Fibroblast of skin of left biceps (primary cell): Measurements from ENCODE around the gene GON4L.
"Not testable (repeated sequence)": the region's sequence is repeated elsewhere in the genome, so short reads cannot be mapped to it uniquely, and the experiment has no call there.

Experiments used
- DNase-seq, 2 experiments: peaks; one replicate each; pipeline ENCODE4 v3.0.0-alpha.2; 2013; ENCODE audit warnings: low read depth in 2 of 2

Gene GON4L

GRCh38 chr1:155877945-155878344, 20.9 kb upstream of the GON4L start:
- no peak for DNase-seq

- no peak for DNase-seq
Measured at GRCh38 chr1:155873860-155874259, 16.8 kb upstream of the GON4L start.

- no peak for DNase-seq
Measured at GRCh38 chr1:155872527-155872926, 15.5 kb upstream of the GON4L start.

DNA sequence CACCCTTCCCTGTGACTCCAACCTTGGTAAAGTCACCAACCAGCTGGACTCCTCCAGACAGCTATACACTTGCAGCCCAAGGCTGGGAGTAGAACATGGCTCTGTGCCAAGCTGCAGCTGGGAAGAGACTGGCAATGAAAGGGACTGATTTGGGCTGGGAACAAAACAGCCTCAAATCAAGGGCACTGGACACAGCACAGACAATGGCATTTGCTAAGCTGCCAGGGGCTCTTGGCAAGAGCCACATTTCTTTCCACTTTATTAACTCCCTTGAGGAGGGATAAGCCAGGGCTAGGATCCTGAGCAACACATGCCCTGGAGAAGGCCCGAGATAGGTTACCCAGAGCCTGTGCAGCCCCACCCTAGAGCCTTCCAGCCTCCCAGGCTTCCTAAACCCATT, 14.4 kb upstream of the GON4L start:
- no peak for DNase-seq

- no peak for DNase-seq
Measured at GRCh38 chr1:155867766-155868165, 10.8 kb upstream of the GON4L start.

GRCh38 chr1:155864393-155864792, 7.4 kb upstream of the GON4L start:
- DNase-seq, result no peak

- DNase-seq, result no peak
Measured at GRCh38 chr1:155861896-155862295, 4.9 kb upstream of the GON4L start.

DNA sequence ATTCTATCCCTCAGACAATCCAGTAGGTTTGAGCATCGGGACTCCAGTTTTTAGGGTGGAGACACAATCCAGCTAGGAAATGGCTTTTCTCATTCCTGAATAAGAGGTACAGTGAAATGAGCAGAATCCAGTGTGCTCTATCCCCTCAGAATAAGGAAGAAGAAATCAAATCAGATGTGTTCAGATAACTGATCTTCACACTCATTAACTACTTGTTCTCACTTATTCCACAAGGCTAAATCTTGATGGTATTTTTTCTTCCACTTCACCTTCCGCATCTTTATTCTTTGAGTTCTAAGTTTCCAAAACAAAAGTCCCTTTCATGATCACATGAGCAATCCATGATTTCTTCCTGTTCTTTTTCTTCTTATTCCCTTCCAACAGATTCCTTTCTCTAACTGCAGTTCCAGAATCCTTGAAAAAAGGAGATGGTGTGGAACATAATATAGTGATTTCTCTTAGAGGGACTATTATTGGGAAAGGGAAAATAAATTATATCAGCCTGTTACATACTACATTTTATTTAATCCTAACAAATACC, 4.0 kb upstream of the GON4L start:
- DNase-seq, result no peak

GRCh38 chr1:155859881-155860871, 3.2 kb upstream of the GON4L start:
- DNase-seq, result peak; percentile 54 to 62

- DNase-seq, result peak; percentile 90 to 92
Measured at GRCh38 chr1:155859234-155859829, 2.3 kb upstream of the GON4L start, which contains the start of gene SYT11. Gene SYT11 (plus strand): TSS chr1:155859567. CDS start chr1:155859762, 195 bp downstream.

- DNase-seq, result peak in 1 of 2 experiments; percentile 8
Measured at GRCh38 chr1:155858800-155859233, 1.8 kb upstream of the GON4L start.

- DNase-seq, result no peak
Measured at GRCh38 chr1:155856257-155856974, 598 bp downstream of the GON4L start.

GRCh38 chr1:155850345-155850744, 6.7 kb downstream of the GON4L start:
- DNase-seq, result no peak

- DNase-seq, result no peak
Measured at GRCh38 chr1:155847823-155848529, 9.0 kb downstream of the GON4L start.

DNA sequence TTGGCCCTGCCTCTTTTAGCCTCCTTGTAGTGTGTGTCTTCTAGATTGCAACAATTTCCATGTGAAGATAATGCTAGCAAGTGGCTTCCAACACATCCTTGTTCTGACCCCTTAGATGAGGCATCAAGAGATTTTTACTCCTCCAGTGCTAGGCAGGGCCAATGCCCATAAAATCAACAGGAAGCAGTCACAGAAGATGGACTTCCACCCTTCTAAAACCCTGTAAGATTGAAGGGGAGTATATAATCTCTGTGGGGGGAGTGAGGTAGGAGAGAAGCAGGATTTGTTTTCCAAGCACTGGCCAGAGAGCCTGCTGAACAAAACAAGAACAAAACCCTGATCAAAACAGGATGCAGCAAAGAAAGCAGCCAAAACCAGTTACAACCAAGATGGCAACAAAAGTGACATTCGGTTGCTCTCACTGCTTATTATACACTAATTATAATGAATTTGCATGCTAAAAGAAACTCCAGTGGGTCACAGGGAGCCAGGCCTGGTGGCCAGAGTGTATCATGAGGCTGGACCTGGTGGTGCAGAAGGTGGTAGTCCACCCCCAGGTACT, 12.1 kb downstream of the GON4L start:
- no peak for DNase-seq

DNA sequence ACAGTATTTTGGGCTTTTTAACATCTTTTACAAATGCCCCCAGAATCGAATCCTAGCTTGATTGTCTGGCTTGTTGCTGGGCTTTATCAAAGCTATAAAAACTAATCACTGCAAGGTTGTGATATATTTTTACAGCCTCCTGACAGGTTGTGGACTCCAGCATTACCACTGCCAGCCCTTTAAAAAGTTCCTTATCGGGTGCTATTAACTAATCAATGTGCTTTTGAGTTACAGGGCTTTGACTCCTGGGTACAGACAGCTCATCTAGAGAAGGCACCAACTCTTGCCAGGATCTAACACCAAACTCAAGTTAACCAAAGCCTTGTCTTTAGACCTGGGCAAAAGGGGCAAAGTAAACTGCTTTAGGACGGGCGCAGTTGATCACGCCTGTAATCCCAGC, 16.6 kb downstream of the GON4L start:
- DNase-seq, result no peak

DNA sequence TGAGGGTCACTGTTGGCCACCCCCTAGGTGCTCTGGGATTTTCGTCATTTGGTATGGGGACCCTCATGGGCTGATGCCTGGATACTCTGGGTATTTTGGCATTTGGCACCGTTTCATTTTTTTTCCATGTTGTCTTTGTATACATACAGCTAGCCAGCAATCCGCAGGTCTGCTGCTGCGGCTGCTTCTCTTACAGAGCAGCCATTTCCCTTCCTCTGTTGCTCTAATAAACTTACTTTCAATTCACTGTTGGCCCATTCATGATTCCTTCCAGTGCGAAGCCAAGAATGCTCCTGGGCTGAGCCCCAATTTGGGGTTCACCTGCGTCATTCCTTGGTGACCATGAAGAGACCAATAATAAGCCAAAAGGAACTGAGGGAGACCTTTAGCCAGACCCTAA, 21.5 kb downstream of the GON4L start:
- no peak for DNase-seq

DNA sequence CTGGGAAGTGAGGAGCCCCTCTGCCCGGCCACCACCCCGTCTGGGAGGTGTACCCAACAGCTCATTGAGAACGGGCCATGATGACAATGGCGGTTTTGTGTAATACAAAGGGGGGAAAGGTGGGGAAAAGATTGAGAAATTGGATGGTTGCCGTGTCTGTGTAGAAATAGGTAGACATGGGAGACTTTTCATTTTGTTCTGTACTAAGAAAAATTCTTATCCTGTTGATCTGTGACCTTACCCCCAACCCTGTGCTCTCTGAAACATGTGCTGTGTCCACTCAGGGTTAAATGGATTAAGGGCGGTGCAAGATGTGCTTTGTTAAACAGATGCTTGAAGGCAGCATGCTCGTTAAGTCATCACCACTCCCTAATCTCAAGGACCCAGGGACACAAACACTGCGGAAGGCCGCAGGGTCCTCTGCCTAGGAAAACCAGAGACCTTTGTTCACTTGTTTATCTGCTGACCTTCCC, 22.1 kb downstream of the GON4L start:
- not testable (repeated sequence) for DNase-seq

- no peak for DNase-seq
Measured at GRCh38 chr1:155834296-155834926, 22.6 kb downstream of the GON4L start.

DNA sequence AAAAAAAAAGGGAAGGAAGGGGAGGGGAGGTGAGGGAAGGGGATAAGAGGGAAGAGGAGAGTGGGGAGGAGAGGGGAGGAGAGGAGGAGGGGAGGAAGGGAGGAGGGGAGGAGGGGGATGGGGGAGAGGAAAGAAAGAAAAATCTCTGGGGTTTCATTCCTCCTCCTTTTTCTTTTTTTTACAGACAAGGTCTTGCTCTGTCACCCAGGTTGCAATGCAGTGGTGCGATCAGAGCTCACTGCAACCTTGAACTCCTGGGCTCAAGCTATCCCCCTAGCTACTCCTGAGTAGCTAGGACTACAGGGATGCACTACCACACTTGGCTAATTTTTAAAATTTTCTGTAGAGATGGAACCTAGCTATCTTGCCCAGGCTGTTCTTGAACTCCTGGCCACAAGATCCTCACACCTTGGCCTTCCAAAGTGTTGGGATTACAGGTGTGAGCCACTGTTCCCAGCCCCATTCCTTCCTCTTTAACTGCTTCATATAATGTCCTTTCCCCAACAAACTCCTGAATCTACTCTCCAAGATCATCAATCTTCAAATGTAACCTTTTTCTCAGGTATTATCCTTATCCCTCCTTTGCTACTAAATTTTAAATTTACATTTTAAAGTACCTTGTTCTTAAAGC, 23.2 kb downstream of the GON4L start:
- DNase-seq, result no peak
